Stimulated activated CD4-positive, alpha-beta T cell treated with anti-CD3 and anti-CD28 coated beads, Interleukin-1b, Interleukin-23, amount 100 ng/mL, for 1 hour (primary cell): ENCODE measurements around the gene TTC21A.
"Not testable (repeated sequence)": the region's sequence is repeated elsewhere in the genome, so short reads cannot be mapped to it uniquely, and the experiment has no call there.

ENCODE experiments used
- DNase-seq, 2 donors: peaks; one replicate each; pipeline ENCODE4 v3.0.0-alpha.2; 2020; ENCODE audit warnings: low read depth in 2 of 2

The TTC21A gene

DNA sequence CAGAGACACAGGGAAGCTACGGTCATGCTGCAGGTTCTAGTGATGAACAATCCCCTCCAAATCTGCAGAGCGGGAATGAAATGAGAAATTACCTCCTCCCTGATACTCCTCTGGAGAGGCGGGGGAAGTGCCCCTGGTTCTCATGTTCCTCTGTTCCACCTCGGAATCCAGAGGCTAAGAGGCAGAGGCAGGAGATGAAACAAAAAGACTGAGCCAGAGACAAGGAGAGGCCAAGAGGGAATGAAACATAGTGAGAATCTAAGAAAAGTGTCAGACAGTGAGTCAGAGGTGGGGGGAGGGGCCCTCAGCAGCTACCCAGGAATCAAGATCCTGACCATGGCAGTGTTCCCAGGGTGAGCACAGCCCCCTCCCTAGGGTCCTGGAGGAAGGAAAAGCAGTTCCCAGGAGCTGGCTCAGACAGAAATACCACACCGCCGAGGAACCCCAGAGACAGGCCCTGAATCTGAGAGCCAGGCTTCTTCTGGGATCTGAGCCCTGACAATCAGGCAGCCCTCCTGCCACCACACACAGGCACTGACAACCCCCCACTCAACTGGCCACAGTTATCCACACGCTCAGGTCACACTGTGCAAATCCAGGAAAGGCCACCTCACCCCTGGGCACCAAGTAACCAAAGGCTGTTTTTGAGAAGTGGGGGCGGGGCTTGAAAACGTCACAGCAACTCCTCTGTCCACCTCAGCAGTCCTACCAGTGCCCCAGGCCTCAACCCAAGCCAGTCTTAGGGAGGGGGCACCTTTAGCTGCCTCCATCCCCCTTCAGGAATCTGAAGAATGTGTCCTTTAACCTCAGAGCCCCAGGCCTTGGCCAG lies 43.5 kb downstream of the TTC21A start:
- DNase-seq = peak in 1 of 2 donors; percentile 60

DNA sequence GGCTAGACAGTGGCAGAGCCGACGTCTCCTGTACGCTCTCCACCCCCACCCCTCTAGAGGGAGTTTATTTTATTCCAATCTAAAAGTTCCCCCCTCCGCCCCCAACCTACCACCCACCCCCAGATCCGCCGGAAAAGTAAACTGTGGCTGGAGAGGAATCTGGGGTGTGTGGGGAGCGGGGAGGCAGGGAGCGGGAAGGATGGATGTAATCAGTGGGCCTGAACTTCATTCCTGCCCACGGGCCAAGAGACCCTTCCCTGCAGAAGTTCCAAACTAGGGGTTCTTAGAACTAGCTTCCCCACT lies 46.4 kb downstream of the TTC21A start:
- DNase-seq = no peak

DNA sequence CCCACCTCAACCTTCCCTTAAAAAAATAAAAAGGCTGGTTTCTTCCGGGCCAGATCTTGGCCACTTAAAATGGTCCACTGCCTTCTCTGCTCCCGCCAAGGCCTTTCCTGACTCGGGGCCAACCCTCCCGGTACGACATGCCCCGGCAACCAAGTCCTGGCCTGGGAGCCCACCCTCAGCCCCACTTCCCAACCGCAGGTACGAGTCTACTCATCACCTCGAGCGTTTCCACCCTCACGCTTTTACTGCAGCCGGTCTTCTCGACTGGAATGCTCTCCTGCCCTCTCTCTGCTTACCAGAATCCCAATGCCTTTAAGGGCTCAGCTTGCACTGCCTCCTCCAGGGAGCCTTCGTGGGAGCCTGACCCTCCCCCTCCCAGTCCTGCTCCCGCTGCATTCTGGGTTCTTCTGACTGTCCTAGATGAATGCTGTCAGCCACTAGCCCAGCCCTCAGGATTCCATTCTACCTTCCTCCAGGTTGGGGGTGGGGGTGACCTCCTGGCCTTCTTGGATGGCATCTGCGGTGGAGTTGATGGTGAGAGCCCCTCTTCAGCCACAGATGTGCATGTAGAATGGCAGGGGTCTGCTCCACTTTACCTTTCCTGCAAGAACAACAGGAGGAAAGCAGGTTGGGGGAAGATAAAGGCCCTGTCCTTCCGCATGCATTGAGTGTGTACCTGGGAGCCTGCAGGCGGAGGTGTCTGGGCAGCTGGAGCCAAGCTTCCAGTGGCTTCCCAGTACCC lies 47.0 kb downstream of the TTC21A start:
- no peak for DNase-seq

DNA sequence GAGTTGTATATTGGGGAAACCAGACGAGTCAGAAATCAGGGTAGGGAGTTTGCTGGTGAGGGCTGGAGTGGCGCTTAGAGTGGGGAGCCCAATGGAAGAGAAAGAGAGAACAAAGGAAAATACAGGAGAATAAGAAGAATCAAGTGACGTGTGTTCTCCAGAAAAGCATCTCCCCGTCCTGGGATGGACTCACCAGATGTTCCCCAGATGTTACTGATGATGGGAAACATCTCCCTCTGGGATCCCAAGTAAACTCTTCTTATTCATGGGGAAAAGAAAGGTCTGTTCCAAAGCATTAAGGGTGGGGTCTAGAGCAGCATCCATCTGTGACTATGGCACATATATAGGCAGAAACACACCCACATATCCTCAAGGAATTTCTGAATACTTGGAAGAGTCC lies 48.9 kb downstream of the TTC21A start:
- no peak for DNase-seq

DNA sequence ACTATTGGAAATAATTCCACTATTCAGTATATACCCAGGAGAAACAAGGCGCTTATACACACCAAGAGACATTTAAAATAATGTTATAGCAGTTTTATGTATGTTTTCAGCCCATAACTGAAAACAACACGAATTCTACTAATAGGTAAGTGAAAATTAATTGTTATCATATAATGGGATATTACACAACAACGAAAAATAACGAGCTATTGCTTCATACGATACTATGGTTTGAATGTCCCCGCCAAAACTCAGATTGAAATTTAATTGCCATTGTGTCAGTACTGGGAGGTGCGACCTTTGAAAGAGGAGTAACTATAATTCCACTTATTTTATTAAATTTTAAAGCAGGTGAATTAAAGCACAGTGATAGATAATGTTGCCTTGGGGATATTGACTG lies 49.9 kb downstream of the TTC21A start:
- no peak for DNase-seq

DNA sequence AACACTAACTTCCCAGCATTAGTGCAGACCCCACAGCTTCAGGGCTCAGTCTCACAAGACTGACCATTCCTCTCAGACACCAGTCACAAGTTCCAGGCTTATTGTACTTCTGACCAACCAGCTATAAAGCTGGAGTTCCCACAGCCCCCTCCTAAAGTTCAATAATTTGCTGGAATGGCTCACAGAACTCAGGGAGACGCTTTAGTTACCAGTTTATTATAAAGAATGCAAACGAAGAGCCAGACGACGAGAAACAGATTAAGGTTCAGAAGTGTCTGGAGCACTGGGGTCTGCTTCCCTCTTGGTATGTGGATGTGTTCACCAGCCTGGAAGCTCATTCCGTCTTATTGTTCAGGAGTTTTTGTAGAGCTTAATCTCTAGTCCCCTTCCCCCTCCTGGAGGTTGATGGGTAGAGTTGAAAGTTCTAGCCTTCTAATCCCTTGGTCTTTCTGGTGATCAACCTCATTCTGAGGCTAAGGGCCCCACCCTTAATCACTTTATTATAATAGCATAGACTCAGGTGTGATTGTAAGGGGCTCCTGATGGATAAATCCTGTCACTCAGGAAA lies 50.8 kb downstream of the TTC21A start:
- DNase-seq = no peak

DNA sequence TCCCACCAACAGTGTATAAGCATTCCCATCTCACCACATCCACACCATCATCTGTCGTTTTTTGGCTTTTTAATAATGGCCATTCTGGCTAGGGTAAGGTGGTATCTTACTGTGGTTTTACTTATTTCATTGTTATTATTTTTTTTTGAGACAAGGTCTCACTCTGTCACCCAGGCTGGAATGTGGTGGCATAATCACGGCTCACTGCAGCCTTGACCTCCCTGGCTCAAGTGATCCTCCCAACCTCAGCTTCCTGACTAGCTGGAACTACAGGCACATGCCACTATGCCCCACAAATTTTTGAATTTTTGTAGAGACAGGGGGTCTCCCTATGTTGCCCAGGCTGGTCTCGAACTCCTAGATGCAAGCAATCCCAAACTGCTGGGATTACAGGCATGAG lies 56.9 kb downstream of the TTC21A start:
- DNase-seq = no peak

DNA sequence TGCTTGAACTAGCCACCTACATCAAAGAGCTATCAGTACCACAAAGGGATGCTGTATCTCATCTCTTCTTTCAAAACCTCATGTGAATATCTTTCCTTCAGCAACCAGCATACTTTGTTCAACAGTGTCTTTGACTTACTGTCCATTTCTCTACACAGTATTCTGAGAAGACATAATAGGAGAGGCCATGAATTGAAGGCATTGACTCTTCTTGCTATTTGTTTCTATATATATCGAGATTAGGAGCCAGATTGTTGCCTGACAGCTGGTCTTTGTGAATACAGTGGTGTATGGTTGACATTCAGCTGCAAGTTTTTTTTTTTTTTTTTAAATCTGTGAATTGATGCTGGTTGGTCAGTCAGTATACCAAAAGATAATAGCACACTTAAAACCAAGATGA lies 58.0 kb downstream of the TTC21A start:
- DNase-seq = no peak

DNA sequence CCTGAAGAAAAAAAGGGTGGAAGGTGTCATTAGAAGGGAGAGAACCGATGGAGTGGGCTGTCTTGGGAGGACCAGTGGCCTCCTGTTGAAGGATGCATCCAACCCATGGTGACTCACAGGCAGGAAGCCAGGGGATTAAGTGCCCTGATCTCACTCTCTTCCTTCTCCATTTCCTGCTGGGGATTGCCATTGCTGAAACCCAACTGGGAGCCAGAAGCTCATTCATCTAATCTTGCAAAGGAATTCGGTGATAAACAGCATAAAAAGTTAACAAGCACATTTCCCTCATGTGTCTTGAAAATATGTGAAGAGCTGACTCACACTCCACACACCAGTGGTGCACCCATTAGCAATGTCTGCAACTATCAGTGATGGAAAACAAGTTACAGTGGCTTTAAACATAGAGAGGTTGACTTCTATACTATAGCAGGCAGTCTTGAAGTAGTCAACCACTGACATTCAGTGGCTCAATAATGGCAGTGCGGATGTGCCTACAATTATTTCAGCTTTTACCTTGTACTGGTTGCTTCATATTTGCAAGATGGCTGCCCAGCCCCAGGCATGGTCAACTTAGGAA lies 58.7 kb downstream of the TTC21A start:
- DNase-seq = no peak

DNA sequence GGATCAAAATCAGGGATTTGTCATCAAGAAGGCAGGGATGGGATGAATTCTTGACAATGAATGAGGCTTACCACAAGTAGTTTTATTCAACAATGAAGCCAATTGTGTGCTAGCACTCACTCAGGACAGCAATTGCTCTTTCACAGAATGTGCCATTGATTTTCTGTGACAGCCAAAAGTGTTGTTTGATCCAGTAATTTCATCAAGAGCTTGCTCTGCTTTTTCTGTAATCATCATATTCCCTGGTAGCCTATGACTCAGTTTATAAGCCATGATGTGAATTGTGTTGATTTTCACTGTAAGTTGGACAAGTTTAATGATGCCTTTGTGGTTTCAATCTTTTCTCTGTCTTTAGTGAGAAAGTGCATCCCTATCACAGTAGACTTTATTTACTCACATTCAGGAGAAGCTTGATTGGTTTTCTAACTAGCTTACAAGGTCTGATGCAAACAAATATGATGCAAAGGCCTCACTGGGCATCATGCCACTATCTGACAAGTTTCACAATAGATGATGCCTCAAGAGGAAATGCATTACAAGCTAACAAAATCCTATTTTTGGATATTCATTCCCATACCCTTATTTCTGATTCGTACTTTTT lies 59.6 kb downstream of the TTC21A start:
- no peak for DNase-seq

DNA sequence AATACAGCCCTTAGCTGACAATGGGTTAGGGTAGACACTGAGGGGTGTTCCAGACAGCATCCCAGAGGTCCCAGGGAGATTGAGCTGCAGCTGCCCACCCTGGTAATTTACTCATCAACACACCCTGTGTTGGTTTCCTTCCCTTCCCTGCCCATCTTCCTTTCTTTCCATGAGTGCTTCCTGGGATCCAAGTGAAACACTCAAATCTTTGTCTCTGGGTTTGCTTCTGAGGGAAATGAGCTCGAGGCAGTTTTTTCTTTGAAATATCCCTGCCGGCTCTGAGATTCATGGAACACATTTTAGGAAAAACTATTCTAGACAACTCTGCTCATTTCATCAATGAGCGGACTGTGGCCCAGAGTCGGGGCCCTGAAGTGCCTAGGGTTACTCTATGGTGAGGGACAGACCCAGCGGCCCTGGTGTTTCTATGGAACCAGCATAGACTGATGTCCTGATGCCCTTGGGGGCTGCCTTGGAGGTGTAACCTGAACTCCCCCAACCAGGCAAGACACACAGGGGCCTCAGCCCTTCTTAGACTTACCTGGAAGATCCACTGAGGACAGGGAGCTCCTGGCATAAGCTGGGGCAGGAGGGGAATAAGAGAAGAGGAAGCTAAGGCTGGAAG lies 60.8 kb downstream of the TTC21A start:
- no peak for DNase-seq

DNA sequence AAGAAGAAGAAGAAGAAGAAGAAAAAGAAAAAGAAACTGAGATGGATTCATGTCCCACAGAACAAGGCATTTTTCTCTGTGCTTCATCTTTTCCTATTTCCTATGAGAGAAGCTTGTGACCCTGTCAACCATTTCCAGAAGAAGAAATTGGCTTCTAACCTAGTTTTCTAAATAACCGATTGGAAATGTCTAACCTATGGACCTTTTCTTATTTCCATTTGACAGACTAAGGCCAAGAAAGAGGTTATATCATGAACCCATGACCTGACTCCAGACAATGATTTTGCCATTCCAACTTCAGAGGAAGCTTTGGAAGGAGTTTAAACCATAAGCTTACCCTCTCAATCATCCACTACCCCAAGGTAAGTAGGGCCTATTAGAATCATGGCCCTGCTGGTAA lies 62.2 kb downstream of the TTC21A start:
- DNase-seq = no peak

DNA sequence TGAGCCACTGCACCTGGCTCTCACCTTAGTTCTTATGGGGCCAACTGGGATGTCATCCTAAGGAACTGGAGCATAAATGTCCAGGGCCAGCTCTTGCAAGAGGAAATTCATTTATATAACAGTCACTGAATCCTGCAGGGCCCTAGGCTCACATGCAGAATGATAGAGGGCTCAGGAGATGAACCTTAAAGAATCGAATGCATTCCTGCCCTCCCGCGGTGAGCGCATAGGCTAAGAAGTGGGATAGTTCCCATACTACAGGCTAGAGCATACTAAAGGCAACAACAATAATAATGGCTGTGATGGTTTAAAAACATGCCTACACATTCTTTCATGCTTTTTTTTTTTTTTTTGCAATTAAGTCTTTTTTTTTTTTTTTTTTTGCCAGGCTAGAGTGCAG lies 63.0 kb downstream of the TTC21A start:
- DNase-seq = no peak

DNA sequence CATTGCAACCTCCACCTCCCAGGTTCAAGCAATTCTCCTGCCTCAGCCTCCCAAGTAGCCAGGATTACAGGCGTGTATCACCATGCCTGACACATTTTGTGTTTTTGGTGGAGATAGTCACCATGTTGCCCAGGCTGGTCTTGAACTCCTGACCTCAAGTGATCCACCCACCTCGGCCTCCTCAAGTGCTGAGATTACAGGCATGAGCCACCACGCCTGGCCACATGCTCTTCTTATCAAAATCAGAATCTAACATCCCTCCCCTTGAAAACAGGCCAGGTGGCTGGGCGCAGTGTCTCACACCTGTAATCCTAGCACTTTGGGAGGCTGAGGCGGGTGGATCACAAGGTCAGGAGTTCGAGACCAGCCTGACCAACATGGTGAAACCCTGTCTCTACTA lies 63.4 kb downstream of the TTC21A start:
- DNase-seq = not testable (repeated sequence)

DNA sequence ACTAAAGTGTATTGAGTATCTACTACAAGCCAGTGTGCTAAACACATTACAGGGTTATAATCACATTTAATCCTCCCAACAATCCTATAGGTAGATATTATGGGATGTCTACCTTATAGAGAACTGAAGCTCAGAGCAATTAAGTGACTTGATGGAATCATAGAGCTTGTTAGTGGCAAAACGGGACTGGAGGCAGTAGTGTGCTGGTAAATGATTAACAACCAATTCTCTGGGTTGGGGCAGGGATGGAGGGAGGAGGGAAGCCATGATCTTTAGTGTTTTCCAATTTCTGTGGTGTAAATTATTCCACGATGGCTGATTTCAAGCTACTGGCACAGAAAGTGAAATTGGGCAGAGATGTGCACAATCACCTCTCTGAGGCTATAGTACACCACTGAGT lies 64.4 kb downstream of the TTC21A start:
- DNase-seq = no peak

DNA sequence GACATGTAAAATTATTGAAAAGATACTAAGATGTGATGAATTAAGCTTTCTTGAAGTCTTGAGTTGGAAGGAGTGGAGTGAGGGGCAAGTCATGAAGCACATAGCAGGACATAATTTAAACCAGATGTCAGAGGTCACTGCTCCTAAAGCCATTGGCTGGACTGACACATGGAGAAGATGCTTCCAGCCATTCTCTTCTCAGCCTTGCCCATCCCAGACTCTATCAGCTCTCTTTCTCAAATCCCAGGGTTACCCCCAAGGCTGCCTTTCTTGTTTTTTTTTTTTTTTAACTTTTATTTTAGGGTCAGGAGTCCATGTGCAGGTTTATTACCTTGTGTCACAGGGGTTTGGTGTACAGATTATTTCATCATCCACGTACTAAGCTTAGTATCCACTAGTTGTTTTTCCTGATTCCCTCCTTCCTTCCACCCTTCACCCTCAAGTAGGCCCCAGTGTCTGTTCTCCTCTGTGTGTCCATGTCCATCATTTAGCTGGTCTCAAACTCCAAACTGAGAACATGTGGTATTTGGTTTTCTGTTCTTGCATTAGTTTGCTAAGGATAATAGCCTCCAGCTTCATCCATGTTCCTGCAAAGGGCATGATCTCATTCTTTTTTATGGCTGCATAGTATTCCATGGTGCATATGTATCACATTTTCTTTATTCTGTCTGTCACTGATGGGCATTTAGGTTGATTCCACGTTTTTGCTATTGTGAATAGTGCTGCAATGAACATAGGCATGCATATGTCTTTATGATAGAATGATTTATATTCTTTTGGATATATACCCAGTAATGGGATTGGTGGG lies 66.0 kb downstream of the TTC21A start:
- DNase-seq = no peak

DNA sequence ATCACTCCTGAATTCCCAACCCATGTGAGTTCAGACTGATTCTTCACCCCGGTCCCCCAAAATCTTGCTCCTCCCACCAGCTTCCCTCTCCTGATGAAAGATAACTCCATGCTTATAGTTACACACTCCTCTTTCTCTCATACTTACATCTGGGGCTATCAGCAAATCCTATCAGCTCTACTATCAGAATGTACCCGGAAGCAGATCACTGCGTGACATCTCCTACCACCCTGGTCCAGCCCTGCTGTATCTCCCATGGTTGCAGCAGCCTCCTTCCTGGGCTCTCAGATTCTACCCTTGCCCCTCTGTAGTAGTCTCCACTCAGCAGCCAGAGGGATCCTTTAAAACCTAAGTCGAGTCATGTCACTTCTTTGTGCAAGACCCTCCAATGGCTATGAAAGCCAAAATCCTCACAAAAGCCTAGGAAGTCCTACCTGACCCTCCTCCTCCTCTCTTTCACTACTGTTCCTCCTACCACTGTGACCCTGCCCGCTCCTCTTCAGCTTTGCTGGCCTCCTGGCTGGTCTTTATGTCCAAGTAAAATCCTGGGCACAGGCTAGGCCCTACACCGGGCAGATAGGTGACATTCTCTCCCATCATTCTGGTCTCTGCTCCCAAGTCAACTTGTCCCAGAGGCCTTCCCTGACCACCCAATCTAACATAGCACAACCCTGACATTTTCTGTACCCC lies 68.7 kb downstream of the TTC21A start:
- no peak for DNase-seq

DNA sequence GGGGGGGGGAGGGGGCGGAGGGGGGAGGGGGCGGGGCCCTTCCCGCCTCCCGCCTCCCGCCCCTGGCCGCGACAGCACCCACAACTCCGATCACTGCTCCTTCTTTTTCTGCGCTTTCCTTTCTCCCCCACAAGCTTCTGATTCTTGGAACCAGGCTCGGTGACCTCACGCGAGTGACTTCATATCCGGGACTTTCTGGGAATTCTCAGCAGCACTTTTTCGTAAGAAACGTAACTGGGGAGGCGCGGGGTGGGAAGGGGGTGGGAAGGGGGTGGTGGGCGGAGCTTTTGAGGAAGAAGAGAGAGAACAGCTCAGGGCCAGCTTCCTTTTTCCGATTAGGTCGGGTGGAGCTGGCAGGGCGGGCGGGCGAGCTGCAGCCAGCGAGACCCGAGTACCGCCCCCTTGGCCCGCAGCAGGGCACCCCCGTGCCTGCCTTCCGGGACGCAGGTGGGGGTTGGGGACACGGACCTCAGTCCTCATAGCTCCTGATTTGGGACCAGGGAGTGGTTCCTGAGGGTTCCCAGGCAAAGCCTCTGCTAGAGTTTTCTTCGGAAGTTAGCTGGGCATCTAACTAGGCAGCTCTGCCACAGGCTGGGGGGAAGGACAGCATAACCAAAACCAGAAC lies 70.3 kb downstream of the TTC21A start:
- peak in 1 of 2 donors; percentile 48 for DNase-seq

DNA sequence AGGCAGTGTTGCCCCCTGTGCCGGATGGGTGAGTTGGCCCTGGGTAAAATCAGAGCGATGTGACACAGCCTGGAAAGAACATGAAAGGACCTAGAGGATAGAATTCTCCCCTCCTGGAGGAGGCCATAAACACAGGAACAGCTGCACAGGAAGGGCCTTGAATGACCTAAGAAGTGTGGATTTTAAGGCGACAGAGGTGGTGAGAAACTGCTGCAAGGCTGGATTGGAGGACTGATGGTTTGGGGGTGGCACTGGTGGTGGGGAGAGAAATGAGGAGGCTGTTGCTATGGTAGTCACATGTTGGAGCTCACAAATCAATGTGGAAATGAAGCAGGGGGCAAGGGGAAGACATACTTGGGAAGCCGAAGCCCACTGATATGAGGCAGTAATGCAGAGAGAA lies 71.1 kb downstream of the TTC21A start:
- DNase-seq = no peak

DNA sequence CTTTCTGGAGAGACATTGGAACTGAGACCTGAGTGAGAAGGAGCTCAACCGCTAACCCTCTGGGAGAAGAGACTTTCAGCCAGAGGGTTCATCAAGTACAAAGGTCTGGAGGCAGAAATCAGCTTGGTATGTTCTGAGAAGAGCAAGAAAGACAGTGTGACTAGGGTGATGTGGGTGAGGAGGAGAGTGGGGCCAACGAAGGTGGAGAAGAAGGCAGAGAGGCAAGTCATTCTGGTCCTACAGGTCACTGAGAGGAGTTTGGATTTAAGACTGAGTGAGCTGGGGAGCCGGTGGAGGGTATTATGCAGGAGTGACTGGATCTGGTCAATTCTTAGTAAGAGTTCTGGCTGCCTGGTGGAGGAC lies 72.7 kb downstream of the TTC21A start:
- DNase-seq = no peak
